SK-N-SH treated with all-trans-retinoic acid at 6 μM for 48 hours (cell line): ENCODE data around the gene C1orf185.

Source experiments
- ATAC-seq: fragments of 200-7000 bp; cut with Tn5 transposase; 3 replicates; pipeline ENCODE4 v1.9.1; 2020; ENCODE audit warnings: mild to moderate bottlenecking, moderate library complexity
- ARNTL ChIP-seq: fragments of 450-650 bp; formaldehyde crosslinking; IDR thresholded peaks from 2 replicates; pipeline ENCODE4 v1.5.0; 2020; ENCODE audit warnings: low read depth, mild to moderate bottlenecking, moderate library complexity, borderline replicate concordance
- BACH2 ChIP-seq: fragments of 250-450 bp; sonication (Bioruptor Pico); IDR thresholded peaks from 2 replicates; pipeline ENCODE4 v1.9.0; 2021; ENCODE audit warnings: mild to moderate bottlenecking, borderline replicate concordance
- CREB5 ChIP-seq: fragments of 250-450 bp; sonication (Bioruptor Pico); IDR thresholded peaks from 2 replicates; pipeline ENCODE4 v1.5.1; 2020; ENCODE audit warnings: low read depth, mild to moderate bottlenecking, moderate library complexity
- CSDC2 ChIP-seq: fragments of 250-450 bp; sonication (Bioruptor Pico); IDR thresholded peaks from 2 replicates; pipeline ENCODE4 v1.5.0; 2020; ENCODE audit warnings: mild to moderate bottlenecking, moderate library complexity
- ESRRG ChIP-seq: fragments of 250-450 bp; sonication (Bioruptor Pico); IDR thresholded peaks from 2 replicates; pipeline ENCODE4 v1.6.1; 2021; ENCODE audit warnings: mild to moderate bottlenecking
- GLIS3 ChIP-seq: fragments of 250-450 bp; sonication (Bioruptor Pico); IDR thresholded peaks from 2 replicates; pipeline ENCODE4 v1.5.0; 2020; ENCODE audit warnings: mild to moderate bottlenecking, moderate library complexity
- ISL1 ChIP-seq: fragments of 250-450 bp; sonication (Bioruptor Pico); IDR thresholded peaks from 2 replicates; pipeline ENCODE4 v2.1.2; 2022; ENCODE audit warnings: mild to moderate bottlenecking, moderate library complexity
- OSR1 ChIP-seq: fragments of 250-450 bp; sonication (Bioruptor Pico); IDR thresholded peaks from 2 replicates; pipeline ENCODE4 v1.8.0; 2022; ENCODE audit warnings: moderate library complexity, mild to moderate bottlenecking, inconsistent platforms
- PATZ1 ChIP-seq: fragments of 250-450 bp; sonication (Bioruptor Pico); IDR thresholded peaks from 2 replicates; pipeline ENCODE4 v1.8.0; 2020; ENCODE audit warnings: mild to moderate bottlenecking, moderate library complexity, borderline replicate concordance
- PPARA ChIP-seq: fragments of 250-450 bp; sonication (Bioruptor Pico); IDR thresholded peaks from 2 replicates; pipeline ENCODE4 v1.5.0; 2020; ENCODE audit warnings: mild to moderate bottlenecking, borderline replicate concordance
- RARB ChIP-seq: fragments of 250-450 bp; sonication (Bioruptor Pico); IDR thresholded peaks from 2 replicates; pipeline ENCODE4 v1.8.0; 2021; ENCODE audit warnings: mild to moderate bottlenecking, moderate library complexity
- SNAI2 ChIP-seq: fragments of 250-450 bp; sonication (Bioruptor Pico); IDR thresholded peaks from 2 replicates; pipeline ENCODE4 v1.5.0; 2020; ENCODE audit warnings: mild to moderate bottlenecking, moderate library complexity
- TCF4 ChIP-seq: fragments of 250-450 bp; sonication (Bioruptor Pico); IDR thresholded peaks from 2 replicates; pipeline ENCODE4 v1.8.0; 2021; ENCODE audit warnings: mild to moderate bottlenecking, moderate library complexity, borderline replicate concordance
- TOX ChIP-seq: fragments of 250-450 bp; sonication (Bioruptor Pico); IDR thresholded peaks from 2 replicates; pipeline ENCODE4 v1.8.0; 2021; ENCODE audit warnings: mild to moderate bottlenecking, moderate library complexity, borderline replicate concordance
- TSHZ2 ChIP-seq: fragments of 250-450 bp; sonication (Bioruptor Pico); IDR thresholded peaks from 2 replicates; pipeline ENCODE4 v1.5.0; 2020; ENCODE audit warnings: mild to moderate bottlenecking, moderate library complexity
- ZC3H10 ChIP-seq: fragments of 250-450 bp; sonication (Bioruptor Pico); IDR thresholded peaks from 2 replicates; pipeline ENCODE4 v1.5.1; 2021; ENCODE audit warnings: mild to moderate bottlenecking, moderate library complexity
- ZFP3 ChIP-seq: fragments of 250-450 bp; sonication (Bioruptor Pico); IDR thresholded peaks from 2 replicates; pipeline ENCODE4 v1.5.0; 2020; ENCODE audit warnings: mild to moderate bottlenecking, moderate library complexity
- ZFP30 ChIP-seq: fragments of 450-650 bp; formaldehyde crosslinking; IDR thresholded peaks from 2 replicates; pipeline ENCODE4 v1.5.0; 2022; ENCODE audit warnings: mild to moderate bottlenecking, moderate library complexity
- ZNF565 ChIP-seq: fragments of 450-650 bp; formaldehyde crosslinking; conservative IDR thresholded peaks from 2 replicates; pipeline ENCODE4 v1.5.0; 2020; ENCODE audit warnings: low read depth, mild to moderate bottlenecking, moderate library complexity
- ZNF8 ChIP-seq: fragments of 450-650 bp; formaldehyde crosslinking; IDR thresholded peaks from 2 replicates; pipeline ENCODE4 v1.5.0; 2020; ENCODE audit warnings: mild to moderate bottlenecking, moderate library complexity
- TF ChIP-seq, protein P1 (sequence below): fragments of 250-450 bp; sonication (Bioruptor Pico); IDR thresholded peaks from 2 replicates; pipeline ENCODE4 v1.8.0; 2021; ENCODE audit warnings: low read depth, mild to moderate bottlenecking, moderate library complexity, borderline replicate concordance

C1orf185 gene

DNA sequence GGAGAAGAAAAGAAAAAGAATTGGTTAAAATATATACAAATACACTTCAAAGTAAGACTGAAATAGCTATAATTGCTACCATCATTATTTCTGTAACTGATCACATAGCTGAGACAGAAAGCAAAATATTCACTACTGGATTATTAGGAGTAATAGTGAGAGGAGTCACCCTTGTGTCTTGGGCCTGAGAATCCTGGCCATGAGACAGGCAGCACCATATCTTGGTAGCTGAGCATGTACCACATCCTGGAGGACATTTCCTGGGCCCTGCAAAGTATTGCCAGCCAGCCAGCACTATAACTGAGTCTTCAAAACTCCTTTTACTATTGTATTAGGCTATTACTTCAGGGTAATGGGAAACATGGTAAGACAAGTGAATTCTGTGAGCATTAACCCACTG lies 63.5 kb downstream of the C1orf185 start:
- ATAC-seq = no peak
- TF ChIP-seq GLIS3 (no peak), TCF4 (CRISPR knock-in tag) (no peak), PATZ1 (CRISPR knock-in tag) (no peak), ISL1 (CRISPR knock-in tag) (no peak), ZNF565 (no peak), SNAI2 (CRISPR knock-in tag) (no peak), OSR1 (CRISPR knock-in tag) (no peak), TOX (CRISPR knock-in tag) (no peak), CREB5 (CRISPR knock-in tag) (no peak), PPARA (CRISPR knock-in tag) (no peak), TSHZ2 (no peak), ZFP3 (CRISPR knock-in tag) (no peak), ESRRG (CRISPR knock-in tag) (no peak), CSDC2 (CRISPR knock-in tag) (no peak)
- TF ChIP-seq, protein P1, sequence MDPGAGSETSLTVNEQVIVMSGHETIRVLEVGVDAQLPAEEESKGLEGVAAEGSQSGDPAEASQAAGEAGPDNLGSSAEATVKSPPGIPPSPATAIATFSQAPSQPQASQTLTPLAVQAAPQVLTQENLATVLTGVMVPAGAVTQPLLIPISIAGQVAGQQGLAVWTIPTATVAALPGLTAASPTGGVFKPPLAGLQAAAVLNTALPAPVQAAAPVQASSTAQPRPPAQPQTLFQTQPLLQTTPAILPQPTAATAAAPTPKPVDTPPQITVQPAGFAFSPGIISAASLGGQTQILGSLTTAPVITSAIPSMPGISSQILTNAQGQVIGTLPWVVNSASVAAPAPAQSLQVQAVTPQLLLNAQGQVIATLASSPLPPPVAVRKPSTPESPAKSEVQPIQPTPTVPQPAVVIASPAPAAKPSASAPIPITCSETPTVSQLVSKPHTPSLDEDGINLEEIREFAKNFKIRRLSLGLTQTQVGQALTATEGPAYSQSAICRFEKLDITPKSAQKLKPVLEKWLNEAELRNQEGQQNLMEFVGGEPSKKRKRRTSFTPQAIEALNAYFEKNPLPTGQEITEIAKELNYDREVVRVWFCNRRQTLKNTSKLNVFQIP (CRISPR knock-in tag) = no peak

DNA sequence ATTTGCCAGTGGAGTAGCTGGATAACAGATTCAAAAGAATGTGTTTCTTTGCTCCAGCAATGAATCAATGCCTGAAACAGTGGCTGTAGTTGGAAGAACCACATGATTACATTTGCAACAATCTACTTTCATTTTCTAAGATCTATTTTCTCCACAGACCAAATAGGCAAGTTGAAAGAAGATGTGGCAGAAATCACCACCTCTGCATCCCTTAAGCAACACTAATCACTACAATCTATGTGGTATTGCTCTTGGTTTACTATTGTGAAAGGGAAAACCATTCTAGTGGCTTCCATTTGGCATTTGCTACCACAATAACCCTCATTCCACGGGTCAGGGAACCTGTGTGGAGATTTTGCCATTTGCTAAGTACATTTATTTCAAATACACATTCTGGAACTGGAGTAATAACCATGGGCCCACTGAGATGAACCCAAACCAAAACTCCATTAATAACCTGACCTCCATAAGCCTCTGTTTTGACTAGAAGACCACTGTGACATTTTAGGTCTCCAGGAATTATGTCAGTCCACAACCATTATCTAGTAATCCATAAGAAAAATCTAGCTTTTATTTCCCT lies 66.3 kb downstream of the C1orf185 start:
- no peak for ATAC-seq
- no peak for TF ChIP-seq ZNF8
- TF ChIP-seq ZC3H10 (CRISPR knock-in tag) = no peak
- no peak for TF ChIP-seq TCF4 (CRISPR knock-in tag)
- no peak for TF ChIP-seq BACH2 (CRISPR knock-in tag)
- TF ChIP-seq GLIS3 = no peak
- TF ChIP-seq TOX (CRISPR knock-in tag) = no peak
- TF ChIP-seq, protein P1 (CRISPR knock-in tag) = no peak
- TF ChIP-seq TSHZ2 = no peak
- TF ChIP-seq ZFP3 (CRISPR knock-in tag) = no peak
- no peak for TF ChIP-seq RARB (CRISPR knock-in tag)
- no peak for TF ChIP-seq OSR1 (CRISPR knock-in tag)
- TF ChIP-seq CSDC2 (CRISPR knock-in tag) = no peak
- no peak for TF ChIP-seq ARNTL (CRISPR knock-in tag)
- TF ChIP-seq PPARA (CRISPR knock-in tag) = no peak
- no peak for TF ChIP-seq SNAI2 (CRISPR knock-in tag)
- no peak for TF ChIP-seq ZFP30
- TF ChIP-seq, all 23 proteins: peak for 0
